Tibial nerve (tissue), 4 donors: Measurements from ENCODE around the gene B4GALT2. TPM values are rescaled to one million over a fixed set of nuclear protein-coding genes. Genes with fewer than 3 reads are reported as not detected.

Experiments
- DNase-seq, 2 donors: peaks; one replicate each; pipeline ENCODE4 v3.0.0-alpha.2; 2019; ENCODE audit warnings: low spot score in 2 of 2
- H3K27ac ChIP-seq, 4 donors: fragments of 200-600 bp; sonication (generic) in 3 of 4; one replicate each; pipeline ENCODE4 v1.5.1; 2017 to 2019; ENCODE audit warnings: mild to moderate bottlenecking in 1 of 4
- H3K27me3 ChIP-seq, 2 donors: fragments of 200-600 bp; sonication (generic) in 1 of 2; one replicate each; pipeline versions ENCODE4 v1.5.1 to v1.6.0; 2017 to 2019
- H3K36me3 ChIP-seq, 3 donors: fragments of 200-600 bp; sonication (generic); one replicate each; pipeline ENCODE4 v1.5.1; 2018 to 2019
- H3K4me1 ChIP-seq, 4 donors: fragments of 200-600 bp; sonication (generic) in 3 of 4; one replicate each; pipeline ENCODE4 v1.5.1; 2017 to 2019
- H3K4me3 ChIP-seq, 4 donors: fragments of 200-600 bp; sonication (generic) in 3 of 4; one replicate each; pipeline ENCODE4 v1.5.1; 2017 to 2019; ENCODE audit warnings: mild to moderate bottlenecking in 1 of 4, moderate library complexity in 1 of 4
- H3K9me3 ChIP-seq, 4 donors: fragments of 200-600 bp; sonication (generic) in 3 of 4; one replicate each; pipeline ENCODE4 v1.5.1; 2017 to 2019
- CTCF ChIP-seq, 5 experiments: fragments of 200-600 bp in 3 of 5; fragments of 450-650 bp in 2 of 5; sonication (generic) in 3 of 5; IDR thresholded peaks; one replicate each; pipeline ENCODE4 v1.5.1; 2016 to 2019; ENCODE audit warnings: antibody characterized with exemption in 5 of 5, mild to moderate bottlenecking in 3 of 5, moderate library complexity in 2 of 5
- EP300 ChIP-seq, 2 donors: sonication (generic); formaldehyde crosslinking; IDR thresholded peaks; one replicate each; pipeline ENCODE4 v1.6.1; 2017; ENCODE audit warnings: antibody characterized with exemption in 2 of 2, mild to moderate bottlenecking in 1 of 2
- POLR2A ChIP-seq, 2 donors: fragments of 450-650 bp; IDR thresholded peaks; one replicate each; pipeline ENCODE4 v1.6.1; 2017; ENCODE audit warnings: antibody characterized with exemption in 2 of 2, mild to moderate bottlenecking in 2 of 2, moderate library complexity in 2 of 2
- WGBS, 2 donors: methylation state at CpG; one replicate each; pipeline ENCODE4 v1.1.5; 2018; 5-methylcytosine and 5-hydroxymethylcytosine counted together
- total RNA-seq, 4 donors: library from RNA; depleted of rRNA; stranded (reverse); fragments of >200 nt; gene quantifications; one replicate each; pipeline ENCODE4 v1.1.0, GENCODE V29; 2016

B4GALT2 gene
- total RNA-seq, 4 donors from 2014 or later: 15.5 to 49.8 (median 21.1) TPM

DNA sequence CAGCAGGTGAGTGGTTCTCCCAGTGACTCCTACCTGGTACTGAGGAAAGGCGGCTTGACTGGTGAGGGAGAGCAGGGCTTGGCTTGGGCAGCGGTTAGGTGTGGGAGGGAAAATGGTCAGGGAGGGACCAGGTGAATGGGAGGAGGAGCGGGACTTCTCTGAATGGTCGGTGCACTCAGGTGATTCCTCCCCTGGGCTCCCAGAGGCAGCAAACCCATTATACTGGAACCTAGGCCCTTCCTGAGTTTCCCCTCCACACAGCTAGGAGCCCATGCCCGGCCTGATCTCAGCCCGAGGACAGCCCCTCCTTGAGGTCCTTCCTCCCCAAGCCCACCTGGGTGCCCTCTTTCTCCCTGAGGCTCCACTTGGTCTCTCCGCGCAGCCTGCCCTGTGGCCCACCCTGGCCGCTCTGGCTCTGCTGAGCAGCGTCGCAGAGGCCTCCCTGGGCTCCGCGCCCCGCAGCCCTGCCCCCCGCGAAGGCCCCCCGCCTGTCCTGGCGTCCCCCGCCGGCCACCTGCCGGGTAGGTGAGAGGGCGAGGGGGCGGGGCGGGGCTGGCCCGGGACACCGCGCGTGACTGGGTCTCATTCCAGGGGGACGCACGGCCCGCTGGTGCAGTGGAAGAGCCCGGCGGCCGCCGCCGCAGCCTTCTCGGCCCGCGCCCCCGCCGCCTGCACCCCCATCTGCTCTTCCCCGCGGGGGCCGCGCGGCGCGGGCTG lies 43.1 kb upstream of the B4GALT2 start:
- Histone ChIP-seq H3K36me3 (peaks cover 0 to 10% (median 0%) of the 10 kb centered on the region in 3 donors), H3K4me1 (peaks cover 0 to 36% (median 21%) of the 10 kb centered on the region in 4 donors), H3K4me3 (peak overlapping the region; percentile 9 to 54 (median 25)), H3K27me3 (peaks cover 0 to 25% of the 10 kb centered on the region in 2 donors), H3K27ac (no peak overlapping the region), H3K9me3 (no peaks in the 10 kb centered on the region)
- WGBS, 2 donors: 19 to 21% methylated on average over 25 to 26 of the region's 48 CpGs
- no peak for DNase-seq
- TF ChIP-seq CTCF (IDR thresholded peaks at IDR 0.05) (no peak), POLR2A (IDR thresholded peaks at IDR 0.05) (no peak), EP300 (IDR thresholded peaks at IDR 0.05) (no peak)

GRCh38 chr1:43936431-43937151 lies 42.4 kb upstream of the B4GALT2 start:
- Histone ChIP-seq H3K9me3 (no peaks in the 10 kb centered on the region), H3K4me3 (peak overlapping the region in 3 of 4 donors; percentile 9 to 54 (median 37)), H3K27me3 (peaks cover 0 to 25% of the 10 kb centered on the region in 2 donors), H3K27ac (no peak overlapping the region), H3K4me1 (peaks cover 0 to 36% (median 21%) of the 10 kb centered on the region in 4 donors), H3K36me3 (peaks cover 0 to 6% (median 0%) of the 10 kb centered on the region in 3 donors)
- 12 to 36% methylated on average over 16 to 35 of the region's 56 CpGs for WGBS, 2 donors
- TF ChIP-seq EP300 (IDR thresholded peaks at IDR 0.05) (no peak), POLR2A (IDR thresholded peaks at IDR 0.05) (no peak), CTCF (IDR thresholded peaks at IDR 0.05) (no peak)
- DNase-seq: no peak

GRCh38 chr1:43937179-43937865 lies 41.7 kb upstream of the B4GALT2 start:
- H3K4me1 ChIP-seq: peaks cover 0 to 36% (median 21%) of the 10 kb centered on the region in 4 donors
- DNase-seq: no peak

GRCh38 chr1:43938383-43938782 lies 40.6 kb upstream of the B4GALT2 start:
- Histone ChIP-seq H3K9me3 (no peaks in the 10 kb centered on the region), H3K4me3 (no peak overlapping the region), H3K36me3 (no peaks in the 10 kb centered on the region), H3K4me1 (peaks cover 0 to 31% (median 20%) of the 10 kb centered on the region in 4 donors), H3K27me3 (peaks cover 0 to 17% of the 10 kb centered on the region in 2 donors), H3K27ac (no peak overlapping the region)
- TF ChIP-seq EP300 (IDR thresholded peaks at IDR 0.05): no peak
- TF ChIP-seq CTCF (IDR thresholded peaks at IDR 0.05): no peak
- TF ChIP-seq POLR2A (IDR thresholded peaks at IDR 0.05): no peak
- WGBS, 2 donors: 64 to 77% methylated on average over 10 of the region's 10 CpGs
- DNase-seq: no peak

More at GRCh38 chr1:43937179-43937865, 41.7 kb upstream of the B4GALT2 start:
- Histone ChIP-seq H3K36me3 (no peaks in the 10 kb centered on the region), H3K27me3 (peaks cover 0 to 25% of the 10 kb centered on the region in 2 donors), H3K4me3 (no peak overlapping the region), H3K27ac (no peak overlapping the region), H3K9me3 (no peaks in the 10 kb centered on the region)
- 86 to 88% methylated on average over 6 to 8 of the region's 8 CpGs for WGBS, 2 donors
- TF ChIP-seq EP300 (IDR thresholded peaks at IDR 0.05) (no peak), CTCF (IDR thresholded peaks at IDR 0.05) (no peak), POLR2A (IDR thresholded peaks at IDR 0.05) (no peak)
